ENCODE results near the gene SPCS1. TPM values are rescaled to one million over a fixed set of nuclear protein-coding genes. Genes with fewer than 3 reads are reported as not detected.
"Not testable (repeated sequence)": the region's sequence is repeated elsewhere in the genome, so short reads cannot be mapped to it uniquely, and the experiment has no call there.

Gene SPCS1
- 78.7 TPM for total RNA-seq
- long read RNA-seq, full-length matches to known transcripts: 93 of 107 reads
- long read RNA-seq, partial matches to known transcripts: 3 of 107 reads
- long read RNA-seq, other reads (novel, unspliced or antisense): 11 of 107 reads

GRCh38 chr3:52705688-52706686 lies at the start of gene SPCS1, which contains the start of gene GLT8D1:
SPCS1 (plus strand) TSS chr3:52706106; CDS start chr3:52706247, 141 bp downstream.
GLT8D1 (minus strand) TSS chr3:52705791; CDS start chr3:52700460, 5,331 bp downstream.
- peak; percentile 97 for ATAC-seq (ENCODE audit: poor library complexity)
- intact Hi-C loops (cut with DNase I): no loop called here

GRCh38 chr3:52660046-52660445 lies 45.9 kb upstream of the SPCS1 start:
- no peak for ATAC-seq (ENCODE audit: poor library complexity)
- intact Hi-C loops (cut with DNase I): no loop called here
- no peak for DNase-seq

More at GRCh38 chr3:52705688-52706686, at the start of gene SPCS1, which contains the start of gene GLT8D1:
- peak; percentile 91 for DNase-seq

- ATAC-seq (ENCODE audit: poor library complexity): no peak
- intact Hi-C loops (cut with DNase I): no loop called here
- no peak for DNase-seq
Measured at GRCh38 chr3:52663098-52663497, 42.8 kb upstream of the SPCS1 start.

GRCh38 chr3:52670621-52671521 lies 35.0 kb upstream of the SPCS1 start:
- no peak for DNase-seq
- peak; percentile 66 for ATAC-seq (ENCODE audit: poor library complexity)
- intact Hi-C loops (cut with DNase I): no loop called here

GRCh38 chr3:52671676-52672075 lies 34.2 kb upstream of the SPCS1 start:
- intact Hi-C loops (cut with DNase I): no loop called here
- DNase-seq (no peak), ATAC-seq (ENCODE audit: poor library complexity) (no peak)

GRCh38 chr3:52676201-52676600 lies 29.7 kb upstream of the SPCS1 start:
- DNase-seq; ATAC-seq (ENCODE audit: poor library complexity): not testable (repeated sequence)

GRCh38 chr3:52678265-52679198 lies 27.4 kb upstream of the SPCS1 start:
- DNase-seq (no peak), ATAC-seq (ENCODE audit: poor library complexity) (no peak)
- intact Hi-C loops (cut with DNase I): no loop called here

More at GRCh38 chr3:52676201-52676600, 29.7 kb upstream of the SPCS1 start:
- intact Hi-C loops (cut with DNase I): not testable (repeated sequence)

- no peak for ATAC-seq (ENCODE audit: poor library complexity)
- no peak for DNase-seq
Measured at GRCh38 chr3:52679199-52679538, 26.7 kb upstream of the SPCS1 start.

GRCh38 chr3:52679811-52680210 lies 26.1 kb upstream of the SPCS1 start:
- DNase-seq: no peak
- ATAC-seq (ENCODE audit: poor library complexity): no peak
- intact Hi-C loops (cut with DNase I): loop anchor here (10.0 kb wide), 1 partner anchor 215 kb away; no protein-coding TSS in a partner anchor

More at GRCh38 chr3:52679199-52679538, 26.7 kb upstream of the SPCS1 start:
- intact Hi-C loops (cut with DNase I): no loop called here

- DNase-seq (no peak), ATAC-seq (ENCODE audit: poor library complexity) (no peak)
- intact Hi-C loops (cut with DNase I): loop anchor here (10.0 kb wide), 1 partner anchor 217 kb away; no protein-coding TSS in a partner anchor
Measured at GRCh38 chr3:52681596-52681995, 24.3 kb upstream of the SPCS1 start.

- intact Hi-C loops (cut with DNase I): loop anchor here (10.0 kb wide), 1 partner anchor 217 kb away; no protein-coding TSS in a partner anchor
- DNase-seq: no peak
- ATAC-seq (ENCODE audit: poor library complexity): peak; percentile 23
Measured at GRCh38 chr3:52682016-52682415, 23.9 kb upstream of the SPCS1 start.

- intact Hi-C loops (cut with DNase I): loop anchor here (10.0 kb wide), 1 partner anchor 219 kb away; no protein-coding TSS in a partner anchor
- DNase-seq (no peak), ATAC-seq (ENCODE audit: poor library complexity) (no peak)
Measured at GRCh38 chr3:52683611-52684010, 22.3 kb upstream of the SPCS1 start.

GRCh38 chr3:52684184-52684583 lies 21.7 kb upstream of the SPCS1 start:
- intact Hi-C loops (cut with DNase I): loop anchor here (10.0 kb wide), 1 partner anchor 219 kb away; no protein-coding TSS in a partner anchor
- no peak for ATAC-seq (ENCODE audit: poor library complexity)
- DNase-seq: no peak

GRCh38 chr3:52685285-52685708 lies 20.6 kb upstream of the SPCS1 start:
- DNase-seq (peak; percentile 87), ATAC-seq (ENCODE audit: poor library complexity) (peak; percentile 95)
- intact Hi-C loops (cut with DNase I): loop anchor here (10.0 kb wide), 1 partner anchor 220 kb away; no protein-coding TSS in a partner anchor

GRCh38 chr3:52685709-52686691 lies 19.9 kb upstream of the SPCS1 start, which contains the start of the genes GNL3 and PBRM1:
GNL3 (plus strand) TSS chr3:52686032; CDS start chr3:52686093, 61 bp downstream.
PBRM1 (minus strand) TSS chr3:52685913.
- ATAC-seq (ENCODE audit: poor library complexity): peak; percentile 92
- DNase-seq: peak; percentile 96
- intact Hi-C loops (cut with DNase I): loop anchor here (10.0 kb wide), 1 partner anchor 221 kb away; no protein-coding TSS in a partner anchor

GRCh38 chr3:52688266-52688665 lies 17.6 kb upstream of the SPCS1 start:
- intact Hi-C loops (cut with DNase I): loop anchor here (10.0 kb wide), 1 partner anchor 223 kb away; no protein-coding TSS in a partner anchor

More at GRCh38 chr3:52688266-52688665, 17.6 kb upstream of the SPCS1 start:
- DNase-seq (no peak), ATAC-seq (ENCODE audit: poor library complexity) (no peak)
